ENCODE data around the gene BIRC2.
A peak's percentile ranks its signal among the peaks of the same experiment; 100 is the strongest.

DNA sequence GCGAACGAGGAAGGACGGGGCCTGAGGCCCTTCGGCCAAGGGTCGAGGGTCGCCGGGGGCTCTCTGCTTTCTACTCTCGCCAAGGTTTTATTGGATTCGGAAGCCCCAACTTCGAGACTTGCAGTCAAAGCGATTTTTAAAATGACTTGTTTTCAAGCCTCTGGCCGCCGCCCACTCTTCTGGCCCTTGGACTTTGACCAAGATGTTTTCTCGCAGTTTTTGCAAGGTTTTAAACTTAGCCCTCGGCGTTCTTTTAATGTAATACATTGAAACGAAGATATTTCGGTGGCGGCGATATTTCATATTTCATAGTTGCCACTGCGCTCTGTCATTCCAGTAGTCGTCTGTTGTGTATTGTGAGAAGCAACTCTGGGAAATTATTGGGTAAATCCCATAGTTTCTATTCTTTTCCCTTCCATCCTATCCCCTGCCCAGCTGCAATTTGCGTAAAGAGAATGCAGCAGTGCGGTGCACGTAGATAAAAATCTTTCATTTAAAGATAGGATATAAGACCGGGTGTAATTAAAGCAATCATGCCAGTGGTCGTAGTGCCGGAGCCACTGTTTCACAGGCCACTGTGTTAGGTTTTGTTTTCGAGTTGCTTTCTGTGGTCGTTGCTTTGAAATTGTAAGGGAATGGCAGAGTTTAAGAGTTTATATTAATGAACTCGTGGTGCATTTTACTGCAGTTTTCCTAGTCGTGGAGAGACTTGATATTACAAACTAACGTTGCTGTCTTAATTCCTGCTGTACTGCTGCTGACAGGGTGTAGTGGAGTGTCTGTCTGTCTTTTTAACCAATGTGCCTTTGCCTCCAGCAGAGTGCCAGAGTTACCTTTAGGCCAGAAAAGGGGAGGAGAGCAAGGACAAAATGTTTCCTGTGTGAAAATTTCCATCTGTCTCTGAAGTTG lies 702 bp downstream of the BIRC2 start:
- TF ChIP-seq, protein P1, sequence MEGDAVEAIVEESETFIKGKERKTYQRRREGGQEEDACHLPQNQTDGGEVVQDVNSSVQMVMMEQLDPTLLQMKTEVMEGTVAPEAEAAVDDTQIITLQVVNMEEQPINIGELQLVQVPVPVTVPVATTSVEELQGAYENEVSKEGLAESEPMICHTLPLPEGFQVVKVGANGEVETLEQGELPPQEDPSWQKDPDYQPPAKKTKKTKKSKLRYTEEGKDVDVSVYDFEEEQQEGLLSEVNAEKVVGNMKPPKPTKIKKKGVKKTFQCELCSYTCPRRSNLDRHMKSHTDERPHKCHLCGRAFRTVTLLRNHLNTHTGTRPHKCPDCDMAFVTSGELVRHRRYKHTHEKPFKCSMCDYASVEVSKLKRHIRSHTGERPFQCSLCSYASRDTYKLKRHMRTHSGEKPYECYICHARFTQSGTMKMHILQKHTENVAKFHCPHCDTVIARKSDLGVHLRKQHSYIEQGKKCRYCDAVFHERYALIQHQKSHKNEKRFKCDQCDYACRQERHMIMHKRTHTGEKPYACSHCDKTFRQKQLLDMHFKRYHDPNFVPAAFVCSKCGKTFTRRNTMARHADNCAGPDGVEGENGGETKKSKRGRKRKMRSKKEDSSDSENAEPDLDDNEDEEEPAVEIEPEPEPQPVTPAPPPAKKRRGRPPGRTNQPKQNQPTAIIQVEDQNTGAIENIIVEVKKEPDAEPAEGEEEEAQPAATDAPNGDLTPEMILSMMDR (IDR thresholded peaks at IDR 0.05) = no peak
- peak in 1 of 2 donors; percentile 58 for TF ChIP-seq POLR2A (IDR thresholded peaks at IDR 0.05)
